HG03103 (cell line): ENCODE results near the gene CCL11.

Experiments used
- ATAC-seq: cut with Tn5 transposase; IDR thresholded peaks from one replicate; pipeline ENCODE4 v1.9.1; 2021; ENCODE audit warnings: low read depth; ENCODE audit not compliant: unreplicated experiment

The CCL11 gene

GRCh38 chr17:34255841-34256240 is 29.7 kb upstream of the CCL11 start:
- no peak for ATAC-seq

- no peak for ATAC-seq
These were observed 28.1 kb upstream of the CCL11 start for GRCh38 chr17:34257299-34257985.

GRCh38 chr17:34257986-34258326 is 27.6 kb upstream of the CCL11 start:
- ATAC-seq, result no peak

GRCh38 chr17:34259146-34259545 is 26.4 kb upstream of the CCL11 start:
- ATAC-seq, result no peak

- ATAC-seq, result no peak
These were observed 24.7 kb upstream of the CCL11 start for GRCh38 chr17:34260861-34261260.

- ATAC-seq, result no peak
These were observed 23.8 kb upstream of the CCL11 start for GRCh38 chr17:34261568-34262337.

GRCh38 chr17:34265711-34266110 is 19.8 kb upstream of the CCL11 start:
- no peak for ATAC-seq

GRCh38 chr17:34269969-34270368 is 15.6 kb upstream of the CCL11 start, which contains the start of gene CCL7:
TSS of gene CCL7 (plus strand) at chr17:34270221. CDS start at chr17:34270291, 70 bp downstream.
- ATAC-seq, result no peak

GRCh38 chr17:34275881-34276280 is 9.7 kb upstream of the CCL11 start:
- ATAC-seq, result no peak

- no peak for ATAC-seq
These were observed 8.7 kb upstream of the CCL11 start for GRCh38 chr17:34276826-34277225.

- no peak for ATAC-seq
These were observed 2.0 kb upstream of the CCL11 start for GRCh38 chr17:34283571-34283970.

- no peak for ATAC-seq
These were observed 2.3 kb downstream of the CCL11 start for GRCh38 chr17:34287875-34288274.

- ATAC-seq, result no peak
These were observed 5.0 kb downstream of the CCL11 start for GRCh38 chr17:34290586-34290985.

- no peak for ATAC-seq
These were observed 6.3 kb downstream of the CCL11 start for GRCh38 chr17:34291721-34292348.

GRCh38 chr17:34299027-34299426 is 13.5 kb downstream of the CCL11 start:
- ATAC-seq, result no peak

- no peak for ATAC-seq
These were observed 14.5 kb downstream of the CCL11 start for GRCh38 chr17:34299956-34300577.

- ATAC-seq, result no peak
These were observed 15.3 kb downstream of the CCL11 start for GRCh38 chr17:34300652-34301370.

- no peak for ATAC-seq
These were observed 16.4 kb downstream of the CCL11 start for GRCh38 chr17:34301986-34302385.

GRCh38 chr17:34302636-34303035 is 17.1 kb downstream of the CCL11 start:
- ATAC-seq, result no peak

GRCh38 chr17:34303606-34304005 is 18.1 kb downstream of the CCL11 start:
- no peak for ATAC-seq

GRCh38 chr17:34305061-34305460 is 19.5 kb downstream of the CCL11 start:
- no peak for ATAC-seq
